Uterus (tissue), 4 donors: Measurements from ENCODE around the gene CARD9. TPM values are rescaled to one million over a fixed set of nuclear protein-coding genes. Genes with fewer than 3 reads are reported as not detected.

Experiments used
- DNase-seq, 2 donors: peaks; one replicate each; pipeline ENCODE4 v3.0.0-alpha.2; 2019 to 2020
- H3K27ac ChIP-seq, 2 donors: fragments of 200-600 bp; sonication (generic); 1 replicate in 1 of 2; 2 replicates in 1 of 2; pipeline ENCODE4 v1.5.1; 2016 to 2018
- H3K27me3 ChIP-seq, 2 donors: fragments of 200-600 bp; sonication (generic); one replicate each; pipeline ENCODE4 v1.5.1; 2018 to 2019; ENCODE audit warnings: control low read depth in 1 of 2
- H3K36me3 ChIP-seq, 2 donors: fragments of 200-600 bp; sonication (generic); one replicate each; pipeline ENCODE4 v1.5.1; 2019; ENCODE audit warnings: control low read depth in 1 of 2
- H3K4me1 ChIP-seq, 2 donors: fragments of 200-600 bp; sonication (generic); one replicate each; pipeline ENCODE4 v1.5.1; 2018 to 2019; ENCODE audit warnings: control low read depth in 1 of 2
- H3K4me3 ChIP-seq, 2 donors: fragments of 200-600 bp; sonication (generic); 1 replicate in 1 of 2; 2 replicates in 1 of 2; pipeline ENCODE4 v1.5.1; 2018 to 2019; ENCODE audit warnings: mild to moderate bottlenecking in 1 of 2
- H3K9me3 ChIP-seq, 2 donors: fragments of 200-600 bp; sonication (generic); one replicate each; pipeline ENCODE4 v1.5.1; 2019; ENCODE audit warnings: control low read depth in 1 of 2
- CTCF ChIP-seq, 4 experiments: fragments of 200-600 bp in 2 of 4; fragments of 450-650 bp in 2 of 4; sonication (generic) in 2 of 4; IDR thresholded peaks; one replicate each; pipeline ENCODE4 v1.5.1; 2016 to 2019; ENCODE audit warnings: antibody characterized with exemption in 4 of 4, mild to moderate bottlenecking in 2 of 4, moderate library complexity in 1 of 4
- POLR2A ChIP-seq, 2 donors: fragments of 450-650 bp; IDR thresholded peaks; one replicate each; pipeline ENCODE4 v1.6.1; 2016; ENCODE audit warnings: antibody characterized with exemption in 2 of 2, mild to moderate bottlenecking in 1 of 2, moderate library complexity in 1 of 2
- intact Hi-C: fragments of 100-400 bp; cut with DNase I; formaldehyde crosslinking; loops from one replicate; pipeline ENCODE4 v1.15.1; 2023; ENCODE audit warnings: low total_unique reads
- total RNA-seq, 4 donors: library from RNA; depleted of rRNA in 3 of 4; stranded (reverse); fragments of >200 nt in 3 of 4; gene quantifications; one replicate each; pipeline versions ENCODE4 v1.1.0 to v1.2.4, GENCODE V29; 2014 to 2023
- donor health status: DM: yes; HTN: yes; CAD: no.

The CARD9 gene
- total RNA-seq, 4 donors from 2014 or later, result under 0.01 to 10.6 (median 2.5) TPM

GRCh38 chr9:136370687-136371532 lies 2.6 kb downstream of the CARD9 start:
- intact Hi-C loops, result no loop called here
- H3K9me3 ChIP-seq, result no peaks in the 10 kb centered on the region

GRCh38 chr9:136370037-136370436 lies 3.4 kb downstream of the CARD9 start:
- no peak overlapping the region for H3K4me3 ChIP-seq
- DNase-seq, result no peak
- no peak for TF ChIP-seq POLR2A (IDR thresholded peaks at IDR 0.05)
- no peak for TF ChIP-seq CTCF (IDR thresholded peaks at IDR 0.05)
- no peaks in the 10 kb centered on the region for H3K36me3 ChIP-seq
- no peak overlapping the region for H3K27ac ChIP-seq
- intact Hi-C loops, result no loop called here
- H3K27me3 ChIP-seq, result no peaks in the 10 kb centered on the region
- no peaks in the 10 kb centered on the region for H3K9me3 ChIP-seq
- H3K4me1 ChIP-seq, result no peaks in the 10 kb centered on the region

More at GRCh38 chr9:136370687-136371532, 2.6 kb downstream of the CARD9 start:
- H3K27me3 ChIP-seq, result no peaks in the 10 kb centered on the region
- no peak overlapping the region for H3K27ac ChIP-seq
- no peak for TF ChIP-seq CTCF (IDR thresholded peaks at IDR 0.05)
- TF ChIP-seq POLR2A (IDR thresholded peaks at IDR 0.05), result no peak
- H3K4me3 ChIP-seq, result no peak overlapping the region
- H3K4me1 ChIP-seq, result no peaks in the 10 kb centered on the region
- DNase-seq, result no peak
- H3K36me3 ChIP-seq, result no peaks in the 10 kb centered on the region

- TF ChIP-seq CTCF (IDR thresholded peaks at IDR 0.05) (no peak), POLR2A (IDR thresholded peaks at IDR 0.05) (no peak)
- Histone ChIP-seq H3K27ac (no peak overlapping the region), H3K36me3 (no peaks in the 10 kb centered on the region), H3K4me3 (no peak overlapping the region), H3K9me3 (no peaks in the 10 kb centered on the region), H3K27me3 (no peaks in the 10 kb centered on the region), H3K4me1 (no peaks in the 10 kb centered on the region)
- intact Hi-C loops, result no loop called here
- DNase-seq, result no peak
These were observed 5.3 kb downstream of the CARD9 start for GRCh38 chr9:136368190-136368589.

- no peaks in the 10 kb centered on the region for H3K27me3 ChIP-seq
- no peak for TF ChIP-seq POLR2A (IDR thresholded peaks at IDR 0.05)
- H3K9me3 ChIP-seq, result no peaks in the 10 kb centered on the region
- H3K4me1 ChIP-seq, result no peaks in the 10 kb centered on the region
- H3K36me3 ChIP-seq, result no peaks in the 10 kb centered on the region
- no peak overlapping the region for H3K4me3 ChIP-seq
- no peak overlapping the region for H3K27ac ChIP-seq
- no peak for DNase-seq
- intact Hi-C loops, result no loop called here
These were observed 5.9 kb downstream of the CARD9 start for GRCh38 chr9:136367296-136368145.

- H3K4me3 ChIP-seq, result no peak overlapping the region
- intact Hi-C loops, result no loop called here
- H3K4me1 ChIP-seq, result no peaks in the 10 kb centered on the region
- H3K27me3 ChIP-seq, result no peaks in the 10 kb centered on the region
- H3K27ac ChIP-seq, result no peak overlapping the region
- no peaks in the 10 kb centered on the region for H3K9me3 ChIP-seq
- TF ChIP-seq POLR2A (IDR thresholded peaks at IDR 0.05) (no peak), CTCF (IDR thresholded peaks at IDR 0.05) (no peak)
- no peak for DNase-seq
- no peaks in the 10 kb centered on the region for H3K36me3 ChIP-seq
These were observed 6.6 kb downstream of the CARD9 start for GRCh38 chr9:136366826-136367225.
